ENCODE data around the gene RPL19.

DNA sequence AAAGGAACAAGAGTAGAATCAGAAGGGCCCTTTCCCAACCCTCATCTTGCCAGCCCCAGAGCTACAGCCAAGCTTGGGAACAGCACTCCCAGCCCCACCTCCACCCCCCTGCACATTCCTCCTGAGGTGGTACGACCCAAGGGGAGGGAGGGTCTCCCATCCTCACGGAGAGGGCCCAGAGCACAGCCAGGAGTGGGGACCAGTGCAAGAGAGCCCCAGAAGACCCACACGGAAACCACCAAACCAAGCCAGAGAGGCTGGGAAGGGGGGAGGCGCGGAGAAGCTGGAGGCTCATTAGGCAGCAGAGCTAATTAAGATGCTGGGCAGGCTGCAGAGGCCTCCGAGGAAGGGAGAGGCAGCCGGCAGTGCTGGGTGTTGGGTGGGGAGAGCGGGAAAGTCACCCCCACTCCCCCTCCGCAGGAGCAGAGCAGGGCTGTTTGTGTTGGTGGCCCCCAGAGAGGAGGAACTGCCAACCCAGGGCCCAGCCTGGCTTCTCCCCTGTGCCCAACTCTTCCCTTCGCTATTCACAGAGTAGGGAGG is 5.0 kb upstream of the RPL19 start:
- TF ChIP-seq, protein P1, sequence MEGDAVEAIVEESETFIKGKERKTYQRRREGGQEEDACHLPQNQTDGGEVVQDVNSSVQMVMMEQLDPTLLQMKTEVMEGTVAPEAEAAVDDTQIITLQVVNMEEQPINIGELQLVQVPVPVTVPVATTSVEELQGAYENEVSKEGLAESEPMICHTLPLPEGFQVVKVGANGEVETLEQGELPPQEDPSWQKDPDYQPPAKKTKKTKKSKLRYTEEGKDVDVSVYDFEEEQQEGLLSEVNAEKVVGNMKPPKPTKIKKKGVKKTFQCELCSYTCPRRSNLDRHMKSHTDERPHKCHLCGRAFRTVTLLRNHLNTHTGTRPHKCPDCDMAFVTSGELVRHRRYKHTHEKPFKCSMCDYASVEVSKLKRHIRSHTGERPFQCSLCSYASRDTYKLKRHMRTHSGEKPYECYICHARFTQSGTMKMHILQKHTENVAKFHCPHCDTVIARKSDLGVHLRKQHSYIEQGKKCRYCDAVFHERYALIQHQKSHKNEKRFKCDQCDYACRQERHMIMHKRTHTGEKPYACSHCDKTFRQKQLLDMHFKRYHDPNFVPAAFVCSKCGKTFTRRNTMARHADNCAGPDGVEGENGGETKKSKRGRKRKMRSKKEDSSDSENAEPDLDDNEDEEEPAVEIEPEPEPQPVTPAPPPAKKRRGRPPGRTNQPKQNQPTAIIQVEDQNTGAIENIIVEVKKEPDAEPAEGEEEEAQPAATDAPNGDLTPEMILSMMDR (IDR thresholded peaks at IDR 0.05): no peak
- TF ChIP-seq POLR2A (IDR thresholded peaks at IDR 0.05): no peak

All from testis (tissue), 2 donors.